T-cell (primary cell): ENCODE data around the gene ZBTB42. TPM values are rescaled to one million over a fixed set of nuclear protein-coding genes. Genes with fewer than 3 reads are reported as not detected.

Experiments used
- ATAC-seq, 4 experiments: fragments of 200-7000 bp in 3 of 4; fragments of 150-1000 bp in 1 of 4; cut with Tn5 transposase; replicated peaks in 1 of 4; 1 replicate in 3 of 4; 2 replicates in 1 of 4; pipeline ENCODE4 v1.10.0; 2021; ENCODE audit warnings: moderate library complexity in 3 of 4, mild to moderate bottlenecking in 2 of 4, moderate number of reproducible peaks in 1 of 4
- CTCF ChIA-PET, 2 donors: fragments of 300-600 bp; sonication (Branson Sonifier 250); formaldehyde crosslinking; loops; one replicate each; lab custom pipeline; 2022; ENCODE audit warnings: antibody characterized with exemption in 2 of 2; lab: Charles Lee
- POLR2A ChIA-PET, 2 donors: fragments of 300-600 bp; sonication (Branson Sonifier 250); formaldehyde crosslinking; loops; one replicate each; lab custom pipeline; 2022; ENCODE audit warnings: antibody characterized with exemption in 2 of 2; lab: Charles Lee
- DNase-seq, 35 experiments: peaks; one replicate each; pipeline versions ENCODE4 v3.0.0 to v3.0.0-alpha.2; 2013 to 2023
- H3K27ac ChIP-seq: one replicate; pipeline ENCODE4 v1.5.1; 2013; ENCODE audit warnings: low read length
- H3K27me3 ChIP-seq, 2 experiments: replicated peaks in 1 of 2; 1 replicate in 1 of 2; 2 replicates in 1 of 2; pipeline versions ENCODE4 v1.6.1 to v1.7.0; 2013; ENCODE audit warnings: low read length in 1 of 2, mixed read lengths in 1 of 2; ENCODE audit not compliant: control insufficient read depth in 2 of 2, insufficient read depth in 2 of 2; ENCODE audit errors: extremely low read depth in 1 of 2
- H3K36me3 ChIP-seq, 2 donors: 1 replicate in 1 of 2; 2 replicates in 1 of 2; pipeline versions ENCODE4 v1.6.1 to v1.7.0; 2013; ENCODE audit warnings: low read length in 1 of 2; ENCODE audit not compliant: control insufficient read depth in 2 of 2, insufficient read depth in 1 of 2; ENCODE audit errors: extremely low read depth in 1 of 2
- H3K4me1 ChIP-seq, 2 experiments: 1 replicate in 1 of 2; 2 replicates in 1 of 2; pipeline versions ENCODE4 v1.6.1 to v1.7.0; 2013; ENCODE audit warnings: low read length in 2 of 2, mixed read lengths in 1 of 2; ENCODE audit not compliant: insufficient read depth in 2 of 2, control insufficient read depth in 1 of 2; ENCODE audit errors: extremely low read depth in 1 of 2
- H3K4me3 ChIP-seq, 2 donors: 1 replicate in 1 of 2; 2 replicates in 1 of 2; pipeline versions ENCODE4 v1.5.1 to v1.7.0; 2013; ENCODE audit warnings: mild to moderate bottlenecking in 2 of 2, low read length in 1 of 2, moderate library complexity in 1 of 2; ENCODE audit not compliant: control insufficient read depth in 1 of 2; ENCODE audit errors: extremely low read depth in 1 of 2
- H3K9me3 ChIP-seq: 2 replicates; pipeline ENCODE4 v1.7.0; 2013
- H3K27ac Mint-ChIP-seq, 2 donors: one replicate each; pipeline ENCODE4 v1.8.0; 2020 to 2021; ENCODE audit warnings: mild to moderate bottlenecking in 2 of 2, mixed read lengths in 2 of 2
- H3K27me3 Mint-ChIP-seq, 2 donors: one replicate each; pipeline ENCODE4 v1.8.0; 2021 to 2022; ENCODE audit warnings: mixed read lengths in 2 of 2
- H3K36me3 Mint-ChIP-seq: one replicate; pipeline ENCODE4 v1.8.0; 2021; ENCODE audit warnings: mixed read lengths
- H3K4me1 Mint-ChIP-seq, 3 donors: one replicate each; pipeline ENCODE4 v1.8.0; 2020 to 2022; ENCODE audit warnings: mixed read lengths in 3 of 3, mild to moderate bottlenecking in 1 of 3
- H3K4me3 Mint-ChIP-seq, 3 donors: one replicate each; pipeline ENCODE4 v1.8.0; 2020 to 2022; ENCODE audit warnings: mild to moderate bottlenecking in 3 of 3, mixed read lengths in 3 of 3, moderate library complexity in 3 of 3
- H3K9me3 Mint-ChIP-seq, 3 donors: one replicate each; pipeline ENCODE4 v1.8.0; 2020 to 2022; ENCODE audit warnings: mixed read lengths in 3 of 3
- WGBS: methylation state at CpG from one replicate; pipeline ENCODE4 v1.1.5; 2013; ENCODE audit warnings: missing lambda C conversion rate; ENCODE audit not compliant: insufficient coverage; 5-methylcytosine and 5-hydroxymethylcytosine counted together
- total RNA-seq, 35 experiments: library from RNA in 6 of 35; stranded (reverse) in 6 of 35; fragments of 120-200 nt in 1 of 35; gene quantifications; one replicate each; pipeline versions ENCODE4 v1.2.1 to v1.2.4 and lab custom pipeline; 2013 to 2026

Gene ZBTB42
- total RNA-seq, 5 donors from 2014 or later (not counting 1 experiment from before 2014, with no cell fraction given) = 3.5 to 10.5 (median 9.4) TPM

DNA sequence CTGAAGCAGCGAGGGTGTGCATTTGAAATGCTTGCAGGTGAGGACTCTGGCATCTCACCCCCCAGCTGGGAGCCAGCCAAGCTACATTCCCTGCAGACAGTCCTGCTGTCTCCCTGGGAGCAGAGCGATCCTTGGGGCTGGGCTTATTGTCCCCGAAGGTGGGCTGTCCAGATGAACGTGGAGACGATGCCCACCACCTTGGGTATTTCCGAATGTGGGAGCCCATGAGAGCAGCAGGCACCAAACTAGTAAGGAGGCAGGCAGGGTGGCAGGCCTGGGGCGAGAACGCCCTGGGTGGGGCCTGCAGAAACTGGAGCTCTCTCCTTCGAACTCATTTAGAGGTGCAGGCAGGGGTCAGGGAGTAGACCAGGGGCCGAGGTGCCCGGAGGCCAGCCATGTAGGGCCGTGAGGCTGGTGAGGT is 18.5 kb downstream of the ZBTB42 start:
- H3K9me3 ChIP-seq = no peaks in the 10 kb centered on the region
- H3K36me3 Mint-ChIP-seq = no peaks in the 10 kb centered on the region
- H3K27me3 Mint-ChIP-seq = no peaks in the 10 kb centered on the region
- peaks cover 0 to 25% of the 10 kb centered on the region in 2 experiments for H3K4me1 ChIP-seq
- ChIA-PET POLR2A (no interaction called here), CTCF (no interaction called here)
- peaks cover 0 to 1% (median 0%) of the 10 kb centered on the region in 3 donors for H3K9me3 Mint-ChIP-seq
- H3K27me3 ChIP-seq = no peaks in the 10 kb centered on the region
- no peak overlapping the region for H3K27ac Mint-ChIP-seq
- DNase-seq (no peak), ATAC-seq (no peak)
- peaks cover 9 to 12% (median 10%) of the 10 kb centered on the region in 3 donors for H3K4me1 Mint-ChIP-seq
- 97% methylated on average over 8 of the region's 12 CpGs for WGBS
- H3K36me3 ChIP-seq = no peaks in the 10 kb centered on the region
- H3K4me3 Mint-ChIP-seq = no peak overlapping the region
- no peak overlapping the region for H3K4me3 ChIP-seq
- no peak overlapping the region for H3K27ac ChIP-seq

DNA sequence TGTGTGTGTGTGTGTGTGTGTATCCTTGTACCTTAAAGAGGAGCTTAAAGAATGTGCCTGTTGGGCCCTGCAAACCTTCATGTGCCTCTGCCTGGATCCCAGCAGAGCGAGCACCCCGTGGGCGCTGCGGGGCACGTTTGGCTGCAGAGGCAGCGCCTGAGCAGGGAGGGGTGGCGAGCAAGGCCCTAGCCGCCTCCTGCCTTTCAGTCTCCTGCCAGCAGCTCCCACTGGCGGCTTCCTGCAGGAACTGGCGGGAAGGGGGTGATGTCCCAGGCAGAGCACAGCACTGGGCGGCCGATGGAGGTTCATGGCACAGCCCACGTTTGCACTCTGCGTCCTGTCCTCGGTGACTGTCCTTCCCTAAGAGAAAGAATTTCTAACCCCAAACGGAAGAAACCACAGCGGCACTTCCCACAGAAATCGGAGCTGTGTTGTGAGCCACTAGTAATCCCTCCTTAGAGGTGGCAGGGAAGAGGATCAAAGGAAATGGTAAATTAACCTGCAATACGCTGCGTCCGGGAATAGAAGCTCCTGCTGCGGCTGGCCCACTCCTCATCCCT is 19.8 kb downstream of the ZBTB42 start:
- Histone ChIP-seq H3K4me1 (peaks cover 0 to 17% of the 10 kb centered on the region in 2 experiments), H3K27me3 (peaks cover 0 to 3% of the 10 kb centered on the region in 2 experiments), H3K4me3 (no peak overlapping the region), H3K36me3 (no peaks in the 10 kb centered on the region), H3K27ac (no peak overlapping the region), H3K9me3 (no peaks in the 10 kb centered on the region)
- ChIA-PET POLR2A (no interaction called here), CTCF (interaction anchor here in 1 of 2 donors (0.5 to 1.3 kb wide), 3 partner anchors 14 to 52 kb away, joined by 3 to 6 read pairs (median 3); no protein-coding TSS in a partner anchor)
- 82% methylated on average over 10 of the region's 22 CpGs for WGBS
- Mint-ChIP-seq H3K9me3 (peaks cover 0 to 7% (median 0%) of the 10 kb centered on the region in 3 donors), H3K4me3 (no peak overlapping the region), H3K27me3 (peaks cover 0 to 7% of the 10 kb centered on the region in 2 donors), H3K27ac (no peak overlapping the region), H3K4me1 (peaks cover 11 to 23% (median 17%) of the 10 kb centered on the region in 3 donors), H3K36me3 (no peaks in the 10 kb centered on the region)
- no peak for DNase-seq
- ATAC-seq = no peak

DNA sequence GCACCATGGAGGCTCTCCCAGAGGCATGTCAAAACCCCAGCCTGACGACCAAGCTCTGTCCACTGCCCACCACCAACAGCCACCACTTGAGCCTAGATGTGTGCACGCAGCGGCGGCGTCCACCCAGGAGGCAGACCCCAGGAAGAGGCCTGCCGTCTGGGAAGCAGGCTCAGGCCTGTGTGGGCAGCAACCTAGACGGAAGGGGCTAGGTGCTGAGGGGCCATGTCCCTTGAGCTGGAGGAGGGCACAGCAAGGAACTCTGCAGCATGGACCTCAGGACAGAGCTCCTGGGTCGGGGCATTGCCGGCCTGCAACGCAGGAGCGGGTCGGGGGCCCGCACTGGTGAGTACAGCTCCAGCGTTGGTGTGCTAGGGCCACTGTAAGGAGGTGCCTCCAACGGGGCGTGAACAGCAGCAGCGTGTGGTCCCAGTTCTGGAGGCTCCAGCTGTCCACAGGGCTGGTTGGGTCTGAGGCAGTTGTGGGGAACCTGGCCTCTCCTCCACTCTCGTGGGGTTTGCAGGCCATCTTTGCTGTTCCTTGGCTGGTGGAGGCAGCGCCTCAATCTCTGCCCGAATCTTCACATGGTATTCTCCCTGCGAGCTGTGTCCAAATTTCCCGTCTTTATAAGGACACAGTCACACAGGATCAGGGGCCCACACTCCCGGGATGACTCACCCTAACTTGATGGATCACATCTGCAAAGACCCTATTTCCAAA is 20.5 kb downstream of the ZBTB42 start:
- H3K27ac ChIP-seq = no peak overlapping the region
- H3K27me3 Mint-ChIP-seq = peaks cover 0 to 8% of the 10 kb centered on the region in 2 donors
- peaks cover 15 to 25% (median 21%) of the 10 kb centered on the region in 3 donors for H3K4me1 Mint-ChIP-seq
- ATAC-seq (no peak), DNase-seq (no peak)
- H3K27ac Mint-ChIP-seq = no peak overlapping the region
- WGBS = 92% methylated on average over 17 of the region's 23 CpGs
- peaks cover 0 to 21% of the 10 kb centered on the region in 2 experiments for H3K4me1 ChIP-seq
- H3K36me3 ChIP-seq = no peaks in the 10 kb centered on the region
- ChIA-PET CTCF (interaction anchor here in 1 of 2 donors (1.3 kb wide), 1 partner anchor 53 kb away, joined by 3 read pairs; no protein-coding TSS in a partner anchor), POLR2A (no interaction called here)
- H3K27me3 ChIP-seq = peaks cover 0 to 9% of the 10 kb centered on the region in 2 experiments
- H3K9me3 Mint-ChIP-seq = peaks cover 0 to 7% (median 0%) of the 10 kb centered on the region in 3 donors
- no peaks in the 10 kb centered on the region for H3K9me3 ChIP-seq
- H3K4me3 ChIP-seq = no peak overlapping the region
- H3K36me3 Mint-ChIP-seq = no peaks in the 10 kb centered on the region
- no peak overlapping the region for H3K4me3 Mint-ChIP-seq

GRCh38 chr14:104821971-104822608 is 21.2 kb downstream of the ZBTB42 start:
- Histone ChIP-seq H3K36me3 (no peaks in the 10 kb centered on the region), H3K9me3 (no peaks in the 10 kb centered on the region), H3K4me1 (peaks cover 0 to 21% of the 10 kb centered on the region in 2 experiments), H3K27ac (no peak overlapping the region), H3K4me3 (no peak overlapping the region), H3K27me3 (peaks cover 0 to 14% of the 10 kb centered on the region in 2 experiments)
- DNase-seq (no peak), ATAC-seq (no peak)
- CTCF ChIA-PET = no interaction called here
- Mint-ChIP-seq H3K27ac (no peak overlapping the region), H3K36me3 (no peaks in the 10 kb centered on the region), H3K9me3 (peaks cover 0 to 7% (median 0%) of the 10 kb centered on the region in 3 donors), H3K4me3 (no peak overlapping the region), H3K4me1 (peaks cover 12 to 22% (median 18%) of the 10 kb centered on the region in 3 donors), H3K27me3 (peaks cover 0 to 10% of the 10 kb centered on the region in 2 donors)
- POLR2A ChIA-PET = no interaction called here
- WGBS = 95% methylated on average over 26 of the region's 27 CpGs

- ATAC-seq (no peak), DNase-seq (no peak)
- no peaks in the 10 kb centered on the region for H3K9me3 ChIP-seq
- Mint-ChIP-seq H3K27me3 (peaks cover 0 to 15% of the 10 kb centered on the region in 2 donors), H3K36me3 (no peaks in the 10 kb centered on the region), H3K4me1 (peaks cover 20 to 27% (median 25%) of the 10 kb centered on the region in 3 donors), H3K27ac (no peak overlapping the region), H3K9me3 (peaks cover 0 to 7% (median 0%) of the 10 kb centered on the region in 3 donors), H3K4me3 (no peak overlapping the region)
- ChIA-PET POLR2A (no interaction called here), CTCF (interaction anchor here in 1 of 2 donors (0.7 kb wide), 1 partner anchor 70 kb away, joined by 4 read pairs; the partner anchor contains the start of gene SIVA1)
- peaks cover 0 to 24% of the 10 kb centered on the region in 2 experiments for H3K4me1 ChIP-seq
- H3K27ac ChIP-seq = no peak overlapping the region
- H3K27me3 ChIP-seq = peaks cover 0 to 24% of the 10 kb centered on the region in 2 experiments
- WGBS = 89% methylated on average over 13 of the region's 22 CpGs
- H3K4me3 ChIP-seq = no peak overlapping the region
- no peaks in the 10 kb centered on the region for H3K36me3 ChIP-seq
Observed at GRCh38 chr14:104822821-104823615, 22.1 kb downstream of the ZBTB42 start.
